Memory B cell (primary cell): Measurements from ENCODE around the gene MYCBP2.
A peak's percentile ranks its signal among the peaks of the same experiment; 100 is the strongest.
"Not testable (repeated sequence)": the region's sequence is repeated elsewhere in the genome, so short reads cannot be mapped to it uniquely, and the experiment has no call there.

Source experiments
- ATAC-seq: fragments of 150-1000 bp; cut with Tn5 transposase; 2 replicates; pipeline ENCODE4 v1.10.0; 2021; ENCODE audit warnings: low read depth, mild to moderate bottlenecking, moderate library complexity
- DNase-seq, 2 donors: peaks; one replicate each; pipeline ENCODE4 v3.0.0; 2022; ENCODE audit warnings: low spot score in 2 of 2
- H3K27ac Mint-ChIP-seq: one replicate; pipeline ENCODE4 v1.8.0; 2022; ENCODE audit warnings: mild to moderate bottlenecking, moderate library complexity, mixed read lengths
- H3K27me3 Mint-ChIP-seq: one replicate; pipeline ENCODE4 v1.8.0; 2022; ENCODE audit warnings: mixed read lengths
- H3K36me3 Mint-ChIP-seq: one replicate; pipeline ENCODE4 v1.8.0; 2022; ENCODE audit warnings: mild to moderate bottlenecking, mixed read lengths
- H3K4me1 Mint-ChIP-seq: one replicate; pipeline ENCODE4 v1.8.0; 2022; ENCODE audit warnings: mixed read lengths
- H3K4me3 Mint-ChIP-seq: one replicate; pipeline ENCODE4 v1.8.0; 2022; ENCODE audit warnings: mild to moderate bottlenecking, moderate library complexity, mixed read lengths
- H3K9me3 Mint-ChIP-seq: one replicate; pipeline ENCODE4 v1.8.0; 2022; ENCODE audit warnings: mixed read lengths

Gene MYCBP2

DNA sequence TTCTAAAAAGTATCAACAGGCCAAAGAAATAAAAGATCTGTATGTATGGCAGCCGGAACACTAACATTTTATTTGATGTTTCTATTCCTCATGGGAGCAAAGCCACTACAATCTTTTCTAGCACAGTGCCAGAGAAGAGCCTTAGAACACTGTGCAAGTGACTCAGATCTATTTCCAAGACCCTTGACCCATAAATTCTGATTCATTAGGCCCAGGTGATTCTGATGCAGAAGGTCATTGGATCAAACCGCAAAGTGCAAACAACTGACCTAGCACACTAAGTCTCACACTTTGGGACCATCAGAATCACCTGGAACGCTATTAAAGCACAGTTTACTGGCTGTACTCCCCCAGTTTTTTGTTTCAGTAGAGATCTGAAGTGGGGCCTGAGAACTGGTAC lies 87.6 kb downstream of the MYCBP2 start:
- peaks cover 6% of the 10 kb centered on the region for H3K4me1 Mint-ChIP-seq
- peaks cover 22% of the 10 kb centered on the region for H3K36me3 Mint-ChIP-seq
- H3K9me3 Mint-ChIP-seq = no peaks in the 10 kb centered on the region
- no peak overlapping the region for H3K4me3 Mint-ChIP-seq
- ATAC-seq = no peak
- no peak for DNase-seq
- no peak overlapping the region for H3K27ac Mint-ChIP-seq
- H3K27me3 Mint-ChIP-seq = no peaks in the 10 kb centered on the region

- DNase-seq = no peak
- Mint-ChIP-seq H3K4me3 (no peak overlapping the region), H3K27ac (peak overlapping the region; percentile 9), H3K27me3 (no peaks in the 10 kb centered on the region), H3K36me3 (peaks cover 14% of the 10 kb centered on the region), H3K9me3 (no peaks in the 10 kb centered on the region), H3K4me1 (peaks cover 4% of the 10 kb centered on the region)
- ATAC-seq = no peak
Observed at GRCh38 chr13:77235456-77236022, 91.4 kb downstream of the MYCBP2 start.

DNA sequence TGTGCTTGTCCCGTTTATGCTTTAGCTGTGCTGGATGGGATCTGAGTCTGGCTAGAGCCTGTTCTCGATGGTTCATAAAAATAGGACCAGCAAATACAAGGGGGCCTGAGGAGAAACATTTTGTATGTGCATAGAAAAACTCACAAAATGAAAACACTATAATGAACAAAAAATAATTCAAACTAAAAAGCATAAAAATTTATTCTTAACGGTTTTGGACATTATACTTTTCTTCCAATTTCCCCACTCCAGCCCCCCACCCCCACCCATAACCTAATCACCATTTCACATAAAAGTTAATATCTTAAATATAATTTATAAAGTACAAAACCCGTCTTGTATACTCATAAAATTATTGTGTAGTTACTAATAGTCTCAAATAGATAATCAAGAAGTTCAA lies 93.7 kb downstream of the MYCBP2 start:
- H3K27me3 Mint-ChIP-seq = no peaks in the 10 kb centered on the region
- no peaks in the 10 kb centered on the region for H3K9me3 Mint-ChIP-seq
- peaks cover 16% of the 10 kb centered on the region for H3K36me3 Mint-ChIP-seq
- H3K4me3 Mint-ChIP-seq = no peak overlapping the region
- peaks cover 4% of the 10 kb centered on the region for H3K4me1 Mint-ChIP-seq
- no peak overlapping the region for H3K27ac Mint-ChIP-seq
- DNase-seq (no peak), ATAC-seq (no peak)

GRCh38 chr13:77230560-77230959 lies 96.3 kb downstream of the MYCBP2 start:
- ATAC-seq = no peak
- Mint-ChIP-seq H3K36me3 (peaks cover 16% of the 10 kb centered on the region), H3K4me1 (peaks cover 4% of the 10 kb centered on the region), H3K27me3 (no peaks in the 10 kb centered on the region), H3K4me3 (no peak overlapping the region), H3K27ac (no peak overlapping the region), H3K9me3 (no peaks in the 10 kb centered on the region)
- DNase-seq = no peak

GRCh38 chr13:77225946-77226345 lies 100.9 kb downstream of the MYCBP2 start:
- Mint-ChIP-seq H3K4me1 (peaks cover 6% of the 10 kb centered on the region), H3K9me3 (no peaks in the 10 kb centered on the region), H3K27ac (peak overlapping the region; percentile 10)

DNA sequence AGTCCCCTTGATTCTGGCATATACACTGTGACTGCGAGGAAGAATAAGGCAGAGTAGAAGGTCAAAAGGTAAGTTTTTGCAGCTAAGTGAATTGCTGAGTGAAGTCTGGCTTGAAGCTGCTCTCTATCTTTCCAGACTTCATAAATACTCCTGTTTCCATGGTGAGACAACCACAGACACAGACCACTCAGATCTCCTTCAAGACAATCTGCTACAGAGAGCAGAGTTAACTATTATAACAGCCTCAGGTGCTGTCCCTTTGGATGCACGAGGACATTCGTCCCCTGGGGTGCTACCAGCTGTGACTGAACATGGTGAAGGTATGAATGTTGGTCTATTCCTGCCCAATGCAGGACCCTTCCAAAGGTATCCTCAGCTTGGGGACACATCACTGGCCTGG lies 104.0 kb downstream of the MYCBP2 start:
- peaks cover 6% of the 10 kb centered on the region for H3K4me1 Mint-ChIP-seq
- H3K36me3 Mint-ChIP-seq = peaks cover 24% of the 10 kb centered on the region
- H3K27me3 Mint-ChIP-seq = no peaks in the 10 kb centered on the region

More at GRCh38 chr13:77225946-77226345, 100.9 kb downstream of the MYCBP2 start:
- H3K36me3 Mint-ChIP-seq = peaks cover 25% of the 10 kb centered on the region
- ATAC-seq (no peak), DNase-seq (no peak)
- no peak overlapping the region for H3K4me3 Mint-ChIP-seq
- no peaks in the 10 kb centered on the region for H3K27me3 Mint-ChIP-seq

DNA sequence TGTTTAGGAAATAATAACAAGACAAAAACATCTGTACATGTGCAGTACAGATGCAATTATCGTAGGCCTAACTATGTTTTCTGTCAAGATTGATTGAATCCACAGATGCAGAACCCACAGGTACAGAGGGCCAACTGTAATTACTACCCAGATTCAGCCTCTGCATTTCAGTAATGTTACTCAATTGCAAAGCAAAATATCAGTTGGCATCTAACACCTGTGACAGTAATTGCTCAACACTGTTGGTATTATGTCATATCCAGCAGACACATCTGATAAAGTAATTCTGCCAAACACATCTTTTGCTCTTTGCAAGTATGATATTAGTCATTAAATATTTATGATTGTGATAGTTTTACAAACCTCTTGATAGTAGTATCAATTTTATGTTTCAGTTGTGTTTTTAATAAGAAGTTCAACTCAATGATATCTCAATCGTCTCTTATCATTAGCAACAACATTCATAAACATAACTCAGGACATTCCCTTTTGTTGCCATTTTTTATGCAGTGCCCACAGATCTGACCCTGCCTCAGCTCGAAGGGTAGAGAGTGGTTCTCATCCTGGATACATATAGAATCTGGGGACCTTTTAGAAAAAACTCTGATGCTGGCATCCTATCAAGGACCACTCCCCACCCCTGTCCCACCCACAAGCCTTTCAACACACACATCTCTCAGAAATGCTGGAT lies 104.7 kb downstream of the MYCBP2 start:
- Mint-ChIP-seq H3K9me3 (no peaks in the 10 kb centered on the region), H3K27ac (peak overlapping the region; percentile 73), H3K36me3 (peaks cover 26% of the 10 kb centered on the region), H3K4me3 (no peak overlapping the region), H3K27me3 (no peaks in the 10 kb centered on the region), H3K4me1 (peaks cover 6% of the 10 kb centered on the region)
- ATAC-seq = no peak
- no peak for DNase-seq

More for the DNA sequence above, 104.0 kb downstream of the MYCBP2 start:
- ATAC-seq (no peak), DNase-seq (no peak)
- Mint-ChIP-seq H3K4me3 (no peak overlapping the region), H3K9me3 (no peaks in the 10 kb centered on the region), H3K27ac (peak overlapping the region; percentile 42)

GRCh38 chr13:77219401-77219800 lies 107.5 kb downstream of the MYCBP2 start:
- Mint-ChIP-seq H3K4me3 (no peak overlapping the region), H3K27me3 (no peaks in the 10 kb centered on the region), H3K27ac (no peak overlapping the region), H3K36me3 (peaks cover 36% of the 10 kb centered on the region), H3K4me1 (peaks cover 3% of the 10 kb centered on the region), H3K9me3 (no peaks in the 10 kb centered on the region)
- ATAC-seq (peak; percentile 47), DNase-seq (no peak)

- H3K27ac Mint-ChIP-seq = no peak overlapping the region
- H3K4me3 Mint-ChIP-seq = no peak overlapping the region
- peaks cover 40% of the 10 kb centered on the region for H3K36me3 Mint-ChIP-seq
- DNase-seq (no peak), ATAC-seq (no peak)
- peaks cover 3% of the 10 kb centered on the region for H3K4me1 Mint-ChIP-seq
- no peaks in the 10 kb centered on the region for H3K9me3 Mint-ChIP-seq
- no peaks in the 10 kb centered on the region for H3K27me3 Mint-ChIP-seq
Observed at GRCh38 chr13:77218274-77218673, 108.6 kb downstream of the MYCBP2 start.

DNA sequence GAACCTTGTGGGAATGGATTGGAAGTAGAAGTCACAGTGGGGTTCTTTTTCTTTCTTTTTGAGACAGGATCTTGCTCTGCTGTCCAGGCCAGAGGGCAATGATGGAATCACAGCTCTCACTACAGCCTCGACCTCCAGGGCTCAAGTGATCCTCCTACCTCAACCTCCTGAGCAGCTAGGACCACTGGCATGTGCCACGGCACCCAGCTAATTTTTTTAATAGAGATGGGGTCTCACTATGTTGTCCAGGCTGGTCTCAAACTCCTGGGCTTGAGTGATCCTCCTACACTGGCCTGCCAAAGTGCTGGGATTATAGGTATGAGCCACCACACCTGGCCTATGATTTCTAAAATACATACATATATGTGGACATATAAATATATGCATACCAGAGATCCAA lies 111.4 kb downstream of the MYCBP2 start:
- Mint-ChIP-seq H3K27me3 (no peaks in the 10 kb centered on the region), H3K27ac (peak overlapping the region; percentile 76), H3K4me1 (no peaks in the 10 kb centered on the region), H3K9me3 (no peaks in the 10 kb centered on the region), H3K4me3 (no peak overlapping the region), H3K36me3 (peaks cover 31% of the 10 kb centered on the region)
- ATAC-seq (no peak), DNase-seq (no peak)

- H3K4me1 Mint-ChIP-seq = peaks cover 2% of the 10 kb centered on the region
- H3K36me3 Mint-ChIP-seq = peaks cover 41% of the 10 kb centered on the region
- no peak for DNase-seq
- no peaks in the 10 kb centered on the region for H3K9me3 Mint-ChIP-seq
- no peaks in the 10 kb centered on the region for H3K27me3 Mint-ChIP-seq
- H3K27ac Mint-ChIP-seq = no peak overlapping the region
- ATAC-seq = no peak
- H3K4me3 Mint-ChIP-seq = no peak overlapping the region
Observed at GRCh38 chr13:77213644-77214043, 113.2 kb downstream of the MYCBP2 start.

- Mint-ChIP-seq H3K4me3 (no peak overlapping the region), H3K4me1 (peaks cover 5% of the 10 kb centered on the region), H3K36me3 (peaks cover 35% of the 10 kb centered on the region), H3K9me3 (peaks cover 5% of the 10 kb centered on the region), H3K27ac (peak overlapping the region; percentile 77), H3K27me3 (no peaks in the 10 kb centered on the region)
- DNase-seq = no peak
- no peak for ATAC-seq
Observed at GRCh38 chr13:77207943-77208342, 119.0 kb downstream of the MYCBP2 start.

DNA sequence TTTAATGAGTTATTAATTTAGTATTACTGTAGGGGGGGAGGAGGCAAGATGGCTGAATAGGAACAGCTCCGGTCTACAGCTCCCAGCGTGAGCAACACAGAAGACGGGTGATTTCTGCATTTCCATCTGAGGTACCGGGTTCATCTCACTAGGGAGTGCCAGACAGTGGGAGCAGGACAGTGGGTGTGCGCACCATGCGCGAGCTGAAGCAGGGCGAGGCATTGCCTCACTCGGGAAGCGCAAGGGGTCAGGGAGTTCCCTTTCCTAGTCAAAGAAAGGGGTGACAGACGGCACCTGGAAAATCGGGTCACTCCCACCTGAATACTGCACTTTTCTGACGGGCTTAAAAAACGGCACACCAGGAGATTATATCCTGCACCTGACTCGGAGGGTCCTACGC lies 127.9 kb downstream of the MYCBP2 start:
- H3K36me3 Mint-ChIP-seq = peaks cover 23% of the 10 kb centered on the region
- H3K27me3 Mint-ChIP-seq, H3K9me3 Mint-ChIP-seq, H3K4me1 Mint-ChIP-seq, H3K4me3 Mint-ChIP-seq, DNase-seq, H3K27ac Mint-ChIP-seq, ATAC-seq: not testable (repeated sequence)

DNA sequence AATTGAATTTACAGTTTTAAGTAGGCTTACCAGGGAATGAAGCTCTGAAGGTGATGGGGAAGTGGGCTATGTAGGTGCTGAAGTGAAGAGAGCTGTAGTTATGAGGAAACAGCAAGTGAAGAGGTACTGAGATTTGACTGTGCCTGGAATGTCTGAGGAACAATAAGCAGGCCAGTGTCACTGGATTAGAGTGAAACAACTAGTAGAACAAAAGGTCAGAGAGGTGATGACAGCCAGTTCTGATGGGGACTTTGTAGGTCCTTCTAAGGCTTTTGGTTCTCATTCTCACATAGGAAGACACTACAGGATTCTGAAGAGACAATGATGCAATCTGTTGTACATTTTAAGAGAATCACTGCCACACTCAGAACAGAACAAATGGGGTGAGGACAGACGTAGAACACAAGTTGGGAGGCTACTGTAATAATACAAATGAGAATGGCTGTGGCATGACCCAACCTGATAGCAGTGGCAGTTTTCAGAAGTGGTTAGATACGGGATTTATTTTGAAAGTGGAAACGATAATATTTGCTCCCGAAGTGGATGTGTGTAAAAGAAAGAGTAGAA lies 130.8 kb downstream of the MYCBP2 start:
- DNase-seq = no peak
- no peak overlapping the region for H3K27ac Mint-ChIP-seq
- H3K27me3 Mint-ChIP-seq = no peaks in the 10 kb centered on the region
- H3K4me3 Mint-ChIP-seq = no peak overlapping the region
- no peak for ATAC-seq
- H3K4me1 Mint-ChIP-seq = no peaks in the 10 kb centered on the region
- no peaks in the 10 kb centered on the region for H3K9me3 Mint-ChIP-seq
- peaks cover 21% of the 10 kb centered on the region for H3K36me3 Mint-ChIP-seq
